ENCODE measurements around the gene OR52N1. TPM values are rescaled to one million over a fixed set of nuclear protein-coding genes. Genes with fewer than 3 reads are reported as not detected.

The OR52N1 gene
- total RNA-seq, 1 experiment from 2014 or later: not detected

DNA sequence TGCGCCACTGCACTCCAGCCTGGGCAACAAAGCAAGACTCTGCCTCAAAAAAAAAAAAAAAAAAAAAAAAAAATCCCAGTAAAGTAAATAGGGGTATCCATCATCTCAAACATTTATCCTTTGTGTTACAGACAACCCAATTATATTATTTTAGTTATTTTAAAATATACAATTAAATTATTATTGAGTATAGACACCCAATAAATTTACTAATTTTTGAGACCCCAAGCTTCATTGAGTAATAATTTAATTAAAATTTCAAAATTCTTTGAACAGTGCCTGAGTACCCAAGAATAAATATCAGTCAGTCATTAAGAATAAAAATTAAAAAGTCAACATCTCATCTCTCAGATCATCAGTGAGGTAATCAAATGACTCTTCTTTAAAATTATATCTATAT, 37.1 kb downstream of the OR52N1 start, which contains the start of gene OR52N4:
Gene OR52N4 (plus strand): TSS at position 301 of the 400 bp plus-strand sequence. CDS start 498 bp downstream, outside the sequence.
- Histone ChIP-seq H3K9me3 (replicated peaks) (no peaks in the 10 kb centered on the region), H3K4me3 (no peak within 1 kb of the TSS), H3K27ac (no peak within 1 kb of the TSS), H3K4me1 (no peaks in the 10 kb centered on the region), H3K36me3 (no peaks in the 10 kb centered on the region), H3K27me3 (no peaks in the 10 kb centered on the region)
- DNase-seq: no peak

DNA sequence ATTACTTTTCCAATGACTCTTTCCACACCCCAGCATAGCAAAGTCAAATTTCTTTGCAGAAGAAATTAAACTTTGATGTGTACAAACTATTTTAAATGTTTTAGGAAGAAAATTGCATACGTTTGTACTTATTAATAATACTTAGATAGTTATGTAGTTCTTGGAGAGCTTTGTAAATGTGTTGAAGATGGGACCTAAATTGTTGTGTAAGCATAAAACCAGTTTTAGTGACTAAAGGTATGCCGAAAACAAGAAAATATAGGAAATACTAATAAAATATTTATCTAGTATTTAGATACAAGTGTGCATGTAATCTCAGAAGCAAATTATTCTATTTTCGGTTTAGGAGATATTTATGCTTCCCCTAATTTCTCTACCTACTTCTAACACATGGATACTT, 41.2 kb downstream of the OR52N1 start:
- H3K27ac ChIP-seq: no peak overlapping the region
- no peak for DNase-seq
- H3K27me3 ChIP-seq: no peaks in the 10 kb centered on the region
- H3K36me3 ChIP-seq: no peaks in the 10 kb centered on the region
- H3K4me3 ChIP-seq: no peak overlapping the region
- no peaks in the 10 kb centered on the region for H3K9me3 ChIP-seq (replicated peaks)
- no peaks in the 10 kb centered on the region for H3K4me1 ChIP-seq

DNA sequence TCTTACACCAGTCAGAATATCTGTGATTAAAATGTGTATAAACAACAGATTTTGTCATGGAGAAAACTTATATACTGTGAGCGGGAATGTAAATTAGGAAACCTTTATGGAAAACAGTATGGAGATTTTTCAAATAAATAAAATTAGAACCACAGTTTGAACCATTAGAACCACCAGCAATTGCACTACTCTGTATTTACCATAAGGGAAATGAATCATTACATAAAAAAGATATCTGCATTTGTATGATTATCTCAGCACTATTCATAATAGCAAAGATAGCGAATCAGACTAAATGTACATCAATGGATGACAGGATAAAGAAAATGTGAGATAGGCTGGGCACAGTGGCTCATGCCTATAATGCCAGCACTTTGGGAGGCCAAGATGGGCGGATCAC, 44.5 kb downstream of the OR52N1 start:
- H3K36me3 ChIP-seq: no peaks in the 10 kb centered on the region
- H3K4me1 ChIP-seq: no peaks in the 10 kb centered on the region
- no peak overlapping the region for H3K4me3 ChIP-seq
- no peaks in the 10 kb centered on the region for H3K9me3 ChIP-seq (replicated peaks)
- no peaks in the 10 kb centered on the region for H3K27me3 ChIP-seq
- H3K27ac ChIP-seq: no peak overlapping the region
- no peak for DNase-seq

DNA sequence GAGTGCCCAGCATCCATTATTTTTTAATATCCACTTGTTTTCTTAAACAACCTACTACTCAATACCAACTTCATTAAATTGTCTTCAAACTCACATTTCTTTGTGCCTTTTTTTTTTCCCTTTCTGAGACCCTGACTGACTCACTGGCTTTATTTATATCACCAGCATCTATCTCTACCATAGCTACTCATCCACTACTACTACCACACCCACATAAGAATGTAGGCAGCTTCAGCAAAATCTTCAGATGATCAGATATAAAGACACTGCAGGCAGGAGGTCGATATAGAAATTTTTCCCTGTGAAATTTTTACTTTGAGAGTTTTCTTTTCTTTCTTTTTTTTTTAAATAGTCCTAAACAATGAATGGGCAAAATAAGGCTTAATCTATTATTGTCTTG, 52.6 kb downstream of the OR52N1 start:
- Histone ChIP-seq H3K4me3 (no peak overlapping the region), H3K9me3 (replicated peaks) (no peaks in the 10 kb centered on the region), H3K4me1 (no peaks in the 10 kb centered on the region), H3K27me3 (peaks cover 6% of the 10 kb centered on the region; the same call in 1 of the 2 replicates), H3K27ac (no peak overlapping the region), H3K36me3 (no peaks in the 10 kb centered on the region)
- DNase-seq: no peak

DNA sequence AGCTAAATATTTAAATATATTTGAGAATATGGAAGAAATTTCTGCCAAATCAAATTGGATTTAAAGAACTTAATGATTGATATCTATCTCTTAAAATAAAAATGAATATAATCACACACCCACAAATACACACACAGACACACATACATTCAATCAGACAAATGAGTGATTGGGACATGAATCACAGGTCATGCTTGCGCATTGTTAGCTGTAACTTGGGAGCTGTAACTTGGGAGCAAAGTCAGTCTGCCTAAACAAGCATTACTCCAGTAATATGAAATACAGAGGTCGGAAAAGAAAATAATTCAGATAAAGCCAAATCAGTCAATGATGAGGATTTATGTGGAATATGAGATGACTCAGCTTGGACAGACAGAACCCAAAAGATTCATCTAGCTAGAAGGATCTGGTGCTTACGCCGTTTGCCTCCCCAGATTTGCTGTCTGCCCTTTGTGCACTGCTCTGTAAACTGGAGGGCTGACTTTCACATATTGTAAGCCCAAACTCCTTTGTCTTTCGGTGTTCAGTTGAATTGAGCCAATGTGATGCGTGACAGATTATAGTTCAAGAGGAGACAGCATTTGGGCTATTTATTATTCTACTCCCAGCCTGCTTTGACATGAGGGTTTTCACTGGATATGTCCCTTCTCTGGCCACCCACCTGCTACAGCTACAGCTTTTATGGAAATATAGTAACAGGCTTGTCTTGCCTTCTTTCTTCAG, 53.2 kb downstream of the OR52N1 start:
- no peak overlapping the region for H3K27ac ChIP-seq
- no peaks in the 10 kb centered on the region for H3K9me3 ChIP-seq (replicated peaks)
- no peaks in the 10 kb centered on the region for H3K36me3 ChIP-seq
- no peaks in the 10 kb centered on the region for H3K4me1 ChIP-seq
- H3K4me3 ChIP-seq: no peak overlapping the region
- no peak for DNase-seq
- H3K27me3 ChIP-seq: peaks cover 6% of the 10 kb centered on the region; the same call in 1 of the 2 replicates

DNA sequence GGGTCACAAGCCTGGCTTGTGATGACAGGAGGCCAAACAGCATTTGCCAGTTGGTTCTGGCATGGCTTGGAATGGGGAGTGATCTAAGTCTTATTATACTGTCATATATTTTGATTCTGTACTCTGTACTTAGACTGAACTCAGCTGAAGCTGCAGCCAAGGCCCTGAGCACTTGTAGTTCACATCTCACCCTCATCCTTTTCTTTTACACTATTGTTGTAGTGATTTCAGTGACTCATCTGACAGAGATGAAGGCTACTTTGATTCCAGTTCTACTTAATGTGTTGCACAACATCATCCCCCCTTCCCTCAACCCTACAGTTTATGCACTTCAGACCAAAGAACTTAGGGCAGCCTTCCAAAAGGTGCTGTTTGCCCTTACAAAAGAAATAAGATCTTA, 54.0 kb downstream of the OR52N1 start:
- no peak overlapping the region for H3K4me3 ChIP-seq
- H3K36me3 ChIP-seq: no peaks in the 10 kb centered on the region
- no peak overlapping the region for H3K27ac ChIP-seq
- no peak for DNase-seq
- H3K27me3 ChIP-seq: peaks cover 6% of the 10 kb centered on the region; the same call in 1 of the 2 replicates
- no peaks in the 10 kb centered on the region for H3K4me1 ChIP-seq
- H3K9me3 ChIP-seq (replicated peaks): no peaks in the 10 kb centered on the region

Other genes with a start within 250 kb of the OR52N1 start
- not detected in 2 replicates for gene OR52H1, start 242.7 kb downstream of the OR52N1 start, total RNA-seq (2014; rRNA removed; shearing (Covaris generic))
- gene OR52B6, start 210.4 kb downstream of the OR52N1 start, total RNA-seq (2014; rRNA removed; shearing (Covaris generic)): not detected in 2 replicates
- gene TRIM6, start 194.6 kb downstream of the OR52N1 start, total RNA-seq (2014; rRNA removed; shearing (Covaris generic)): not detected in 2 replicates
- gene TRIM34, start 166.3 kb downstream of the OR52N1 start, total RNA-seq (2014; rRNA removed; shearing (Covaris generic)): not detected in 2 replicates
- 10.2 and 10.5 TPM in 2 replicates for gene TRIM5, start 106.2 kb downstream of the OR52N1 start, total RNA-seq (2014; rRNA removed; shearing (Covaris generic))
- 0.30 and 0.65 TPM in 2 replicates for gene TRIM22, start 101.5 kb downstream of the OR52N1 start, total RNA-seq (2014; rRNA removed; shearing (Covaris generic))
- gene OR56B1, start 54.8 kb downstream of the OR52N1 start, total RNA-seq (2014; rRNA removed; shearing (Covaris generic)): not detected in 2 replicates
- not detected in 2 replicates for gene OR52N4, start 37.0 kb downstream of the OR52N1 start, total RNA-seq (2014; rRNA removed; shearing (Covaris generic))
- not detected in 2 replicates for gene OR52N5, start 7.9 kb downstream of the OR52N1 start, total RNA-seq (2014; rRNA removed; shearing (Covaris generic))
- not detected in 2 replicates for gene OR52N2, start 17.7 kb upstream of the OR52N1 start, total RNA-seq (2014; rRNA removed; shearing (Covaris generic))
- gene OR52E6, start 50.6 kb upstream of the OR52N1 start, total RNA-seq (2014; rRNA removed; shearing (Covaris generic)): not detected in 2 replicates
- not detected in 2 replicates for gene OR52E8, start 66.4 kb upstream of the OR52N1 start, total RNA-seq (2014; rRNA removed; shearing (Covaris generic))
- not detected in 2 replicates for gene OR52E4, start 89.4 kb upstream of the OR52N1 start, total RNA-seq (2014; rRNA removed; shearing (Covaris generic))
- gene OR52E5, start 101.9 kb upstream of the OR52N1 start, total RNA-seq (2014; rRNA removed; shearing (Covaris generic)): not detected in 2 replicates
- gene OR56A3, start 151.0 kb upstream of the OR52N1 start, total RNA-seq (2014; rRNA removed; shearing (Covaris generic)): not detected in 2 replicates
- gene OR56A5, start 177.2 kb upstream of the OR52N1 start, total RNA-seq (2014; rRNA removed; shearing (Covaris generic)): not detected in 2 replicates
- gene OR52L1, start 195.7 kb upstream of the OR52N1 start, total RNA-seq (2014; rRNA removed; shearing (Covaris generic)): not detected in 2 replicates
- not detected in 2 replicates for gene OR56A4, start 215.7 kb upstream of the OR52N1 start, total RNA-seq (2014; rRNA removed; shearing (Covaris generic))
- gene OR56A1, start 239.5 kb upstream of the OR52N1 start, total RNA-seq (2014; rRNA removed; shearing (Covaris generic)): not detected in 2 replicates